NCI-H345 (cell line): ENCODE results near the gene CYP19A1.

Experiments
- DNase-seq: peaks from one replicate; lab custom pipeline; 2025; lab: John Stamatoyannopoulos, UW

CYP19A1 gene

DNA sequence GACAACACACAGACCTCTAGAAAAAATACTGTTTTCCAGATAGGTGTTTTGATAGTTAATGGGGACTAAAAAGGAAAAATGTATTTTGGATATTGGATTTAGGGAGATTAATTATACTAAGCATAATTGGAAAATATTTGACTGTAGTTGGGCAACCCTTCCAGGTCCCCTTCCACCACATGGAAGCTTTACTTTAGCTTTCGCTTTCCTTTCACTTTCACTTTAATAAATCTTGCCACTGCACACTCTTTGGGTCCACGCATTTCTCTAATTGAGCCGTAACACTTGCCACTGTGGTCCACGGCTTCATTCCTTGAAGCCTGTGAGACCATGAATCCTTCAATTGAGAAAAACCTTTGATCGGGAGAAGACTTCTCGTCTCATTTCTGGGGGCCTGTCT lies 18.6 kb upstream of the CYP19A1 start:
- no peak for DNase-seq

DNA sequence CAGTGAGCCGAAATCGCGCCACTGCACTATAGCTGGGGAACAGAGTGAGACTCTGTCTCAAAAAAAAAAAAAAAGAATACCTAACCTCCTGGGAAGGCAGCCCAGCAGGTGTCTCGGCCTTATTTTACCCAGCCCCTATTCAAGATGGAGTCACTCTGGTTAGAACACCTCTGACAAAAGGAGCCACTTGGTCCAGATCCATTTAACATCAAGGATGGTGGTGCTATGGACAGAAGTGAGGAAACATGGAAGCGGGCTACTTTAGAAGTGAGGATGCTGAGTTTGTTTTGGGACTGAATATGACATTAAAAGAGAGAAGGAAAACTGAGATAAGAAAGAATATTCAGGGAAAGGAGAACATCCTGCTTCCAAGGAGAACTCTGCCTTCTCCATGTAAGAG lies 17.8 kb upstream of the CYP19A1 start:
- no peak for DNase-seq

GRCh38 chr15:51355096-51355495 lies 16.7 kb upstream of the CYP19A1 start:
- no peak for DNase-seq

- no peak for DNase-seq
Observed at GRCh38 chr15:51353976-51354375, 15.6 kb upstream of the CYP19A1 start.

- DNase-seq, result no peak
Observed at GRCh38 chr15:51350723-51351122, 12.3 kb upstream of the CYP19A1 start.

DNA sequence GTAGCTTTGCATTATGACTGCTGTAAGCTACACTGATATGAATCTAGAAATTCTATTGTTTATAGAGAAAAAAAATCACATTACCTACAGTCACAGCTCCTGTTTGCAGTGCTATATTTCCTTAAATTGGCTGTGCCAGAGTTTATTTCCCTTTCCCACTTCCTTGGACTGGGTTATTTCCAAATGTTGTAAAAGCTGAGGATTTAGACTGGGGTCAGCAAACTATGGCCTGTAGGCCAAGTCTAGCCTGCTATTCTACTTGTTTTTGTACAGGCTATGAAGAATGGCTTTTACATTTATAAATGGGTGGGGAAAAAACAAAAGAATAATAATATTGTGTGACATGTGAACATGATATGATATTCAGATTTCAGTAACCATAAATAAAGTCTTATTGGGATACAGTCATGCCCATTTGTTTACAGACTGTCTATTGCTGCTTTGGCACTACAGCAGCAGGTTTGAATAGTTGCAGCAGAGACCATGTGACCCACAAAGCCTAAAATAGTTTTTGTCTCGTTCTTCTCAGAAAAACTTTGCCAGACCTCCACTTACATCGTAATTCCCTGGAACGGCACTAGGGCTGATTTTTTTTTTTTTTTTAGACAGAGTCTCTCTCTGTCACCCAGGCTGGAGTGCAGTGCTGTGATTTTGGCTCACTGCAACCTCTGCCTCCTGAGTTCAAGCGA lies 10.9 kb upstream of the CYP19A1 start:
- DNase-seq, result no peak

GRCh38 chr15:51348688-51349087 lies 10.3 kb upstream of the CYP19A1 start:
- no peak for DNase-seq

- no peak for DNase-seq
Observed at GRCh38 chr15:51346136-51346535, 7.7 kb upstream of the CYP19A1 start.

- no peak for DNase-seq
Observed at GRCh38 chr15:51343466-51343865, 5.1 kb upstream of the CYP19A1 start.

- DNase-seq, result no peak
Observed at GRCh38 chr15:51342227-51342999, 4.0 kb upstream of the CYP19A1 start.

GRCh38 chr15:51341366-51342226 lies 3.2 kb upstream of the CYP19A1 start, which contains the start of gene GLDN:
Gene GLDN, plus strand, starts transcription at chr15:51341655. Its CDS starts 30 bp downstream, at chr15:51341685.
- DNase-seq, result peak; percentile 33

- DNase-seq, result no peak
Observed at GRCh38 chr15:51335538-51336410, 2.6 kb downstream of the CYP19A1 start.

GRCh38 chr15:51335087-51335486 lies 3.3 kb downstream of the CYP19A1 start:
- DNase-seq, result no peak

DNA sequence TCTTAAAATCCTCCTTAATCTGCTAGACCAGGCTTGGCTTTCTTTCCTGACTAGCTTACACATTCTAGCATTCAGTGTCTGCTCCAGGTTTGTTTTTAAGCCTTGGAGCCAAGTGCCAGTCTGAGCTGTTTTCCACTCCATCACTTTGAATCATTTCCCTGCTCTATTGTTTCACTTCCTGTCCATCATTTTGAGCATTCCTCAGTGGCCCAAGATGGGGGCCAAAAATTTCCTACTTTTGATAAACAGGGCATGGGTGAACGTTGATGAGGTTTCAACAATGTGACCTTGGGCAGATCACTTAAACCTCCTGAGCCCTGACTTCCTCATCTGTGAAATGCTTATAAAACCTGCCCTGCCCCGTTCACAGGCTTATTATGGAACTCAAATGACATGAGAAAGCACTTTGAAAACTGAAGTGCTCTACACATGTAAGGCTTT lies 4.4 kb downstream of the CYP19A1 start:
- DNase-seq, result peak; percentile 25

DNA sequence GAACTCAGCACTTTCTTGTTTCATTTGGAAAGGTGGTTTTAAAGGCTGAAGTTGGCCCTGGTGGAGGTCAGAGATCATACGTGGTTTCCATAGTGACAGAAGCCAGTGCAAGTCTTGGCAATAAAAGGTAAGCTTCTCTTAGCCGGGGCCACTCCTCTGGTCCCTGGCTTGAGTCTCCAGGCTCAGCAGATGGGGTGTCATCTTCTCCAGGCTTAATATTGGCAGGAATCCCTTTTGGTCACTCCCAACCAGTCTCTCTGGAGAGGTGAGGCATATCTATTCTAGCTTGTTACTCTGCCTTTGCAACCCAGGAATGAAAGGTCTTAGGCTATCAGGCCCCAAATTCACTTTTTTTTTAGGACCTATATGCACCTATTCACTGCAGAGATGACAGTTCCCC lies 4.8 kb downstream of the CYP19A1 start:
- no peak for DNase-seq

DNA sequence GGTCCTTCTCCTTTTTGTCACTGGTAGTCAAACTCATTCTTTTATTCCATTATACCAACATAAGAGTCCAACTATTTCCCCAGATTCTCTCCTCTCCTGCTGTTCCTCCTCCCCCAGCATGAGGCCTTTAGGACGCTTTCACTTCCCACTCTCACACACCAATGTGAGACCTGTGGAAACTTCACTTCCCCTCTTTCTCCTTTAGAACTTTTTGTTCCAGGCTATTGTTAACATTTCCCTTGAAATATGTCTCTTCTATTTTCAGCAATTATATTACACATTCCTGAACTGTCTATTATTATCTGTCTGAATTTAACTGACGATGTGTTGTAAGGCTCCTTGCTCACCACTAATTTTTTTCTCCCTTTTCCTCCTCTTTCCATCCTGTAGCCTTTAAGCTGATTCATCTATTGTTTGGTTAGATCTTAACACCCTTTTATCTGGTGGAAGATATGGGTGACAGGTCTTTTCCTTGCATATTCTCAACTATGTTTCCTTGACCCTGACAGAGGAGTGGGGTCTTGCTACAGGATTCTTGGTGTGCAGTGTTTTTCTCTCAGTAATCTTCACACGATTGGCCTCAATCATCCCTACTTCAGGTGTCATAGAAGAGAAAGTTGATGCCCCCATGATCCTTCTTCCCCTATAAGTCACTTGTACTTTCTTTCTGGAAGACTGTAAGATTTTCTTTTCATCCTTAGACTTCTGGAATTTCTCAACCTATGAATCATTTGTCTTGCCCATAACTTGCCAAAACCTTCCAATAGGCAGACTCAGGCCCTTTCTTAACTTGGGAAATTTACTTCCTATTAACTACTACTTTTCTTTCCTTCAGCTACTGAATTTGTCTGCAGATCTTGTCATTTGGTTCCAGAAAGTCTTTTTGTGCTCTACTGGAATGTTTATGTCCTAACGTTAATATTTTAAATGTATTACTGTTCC lies 5.9 kb downstream of the CYP19A1 start:
- DNase-seq, result no peak

GRCh38 chr15:51331141-51331540 lies 7.3 kb downstream of the CYP19A1 start:
- no peak for DNase-seq

DNA sequence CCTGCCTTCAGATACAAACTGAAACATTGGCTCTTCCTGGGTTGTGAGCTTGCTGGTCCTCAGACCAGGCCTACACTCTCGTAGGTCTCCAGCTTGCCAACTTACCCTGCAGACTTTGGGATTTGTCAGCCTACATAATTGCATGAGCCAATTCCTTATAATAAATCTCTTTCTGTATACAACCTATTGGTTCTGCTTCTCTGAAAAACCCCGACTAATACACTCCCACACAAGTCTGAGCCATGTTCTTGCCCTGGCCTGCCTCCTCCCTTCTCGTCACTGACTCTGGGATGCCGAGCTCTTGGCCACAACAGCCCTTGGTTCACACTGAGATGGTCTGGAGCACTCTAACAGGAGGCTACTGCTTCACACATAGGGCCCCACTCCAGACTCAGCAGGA lies 9.5 kb downstream of the CYP19A1 start:
- no peak for DNase-seq

- DNase-seq, result no peak
Observed at GRCh38 chr15:51327081-51327480, 11.3 kb downstream of the CYP19A1 start.

DNA sequence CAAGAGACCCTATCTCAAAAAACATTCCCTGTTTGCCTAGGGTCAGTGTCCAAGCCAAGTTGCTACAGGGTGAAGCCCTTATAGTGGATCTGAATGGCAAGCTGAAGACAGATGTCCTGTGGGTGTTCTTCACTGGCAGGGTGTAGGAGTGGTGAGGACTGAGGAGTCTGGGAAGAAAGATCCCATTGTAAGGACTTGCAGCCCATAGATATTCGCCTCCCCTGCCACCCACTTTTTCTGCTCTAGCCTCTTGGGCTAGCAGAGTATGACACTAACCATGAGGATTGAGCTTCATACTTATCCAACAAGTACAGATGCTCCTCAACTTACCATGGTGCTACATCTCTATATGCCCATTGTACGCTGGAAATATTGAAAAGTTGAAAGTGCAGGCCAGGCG lies 13.2 kb downstream of the CYP19A1 start:
- DNase-seq, result no peak
